ENCODE data around the gene FBXL14.

FBXL14 gene

GRCh38 chr12:1584326-1584725, 10.1 kb downstream of the FBXL14 start:
- TF ChIP-seq, protein P1, sequence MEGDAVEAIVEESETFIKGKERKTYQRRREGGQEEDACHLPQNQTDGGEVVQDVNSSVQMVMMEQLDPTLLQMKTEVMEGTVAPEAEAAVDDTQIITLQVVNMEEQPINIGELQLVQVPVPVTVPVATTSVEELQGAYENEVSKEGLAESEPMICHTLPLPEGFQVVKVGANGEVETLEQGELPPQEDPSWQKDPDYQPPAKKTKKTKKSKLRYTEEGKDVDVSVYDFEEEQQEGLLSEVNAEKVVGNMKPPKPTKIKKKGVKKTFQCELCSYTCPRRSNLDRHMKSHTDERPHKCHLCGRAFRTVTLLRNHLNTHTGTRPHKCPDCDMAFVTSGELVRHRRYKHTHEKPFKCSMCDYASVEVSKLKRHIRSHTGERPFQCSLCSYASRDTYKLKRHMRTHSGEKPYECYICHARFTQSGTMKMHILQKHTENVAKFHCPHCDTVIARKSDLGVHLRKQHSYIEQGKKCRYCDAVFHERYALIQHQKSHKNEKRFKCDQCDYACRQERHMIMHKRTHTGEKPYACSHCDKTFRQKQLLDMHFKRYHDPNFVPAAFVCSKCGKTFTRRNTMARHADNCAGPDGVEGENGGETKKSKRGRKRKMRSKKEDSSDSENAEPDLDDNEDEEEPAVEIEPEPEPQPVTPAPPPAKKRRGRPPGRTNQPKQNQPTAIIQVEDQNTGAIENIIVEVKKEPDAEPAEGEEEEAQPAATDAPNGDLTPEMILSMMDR (IDR thresholded peaks at IDR 0.05), result no peak
- TF ChIP-seq ZFX (IDR thresholded peaks at IDR 0.05; ENCODE audit: borderline replicate concordance), result no peak
- H3K27ac ChIP-seq, result no peak overlapping the region

DNA sequence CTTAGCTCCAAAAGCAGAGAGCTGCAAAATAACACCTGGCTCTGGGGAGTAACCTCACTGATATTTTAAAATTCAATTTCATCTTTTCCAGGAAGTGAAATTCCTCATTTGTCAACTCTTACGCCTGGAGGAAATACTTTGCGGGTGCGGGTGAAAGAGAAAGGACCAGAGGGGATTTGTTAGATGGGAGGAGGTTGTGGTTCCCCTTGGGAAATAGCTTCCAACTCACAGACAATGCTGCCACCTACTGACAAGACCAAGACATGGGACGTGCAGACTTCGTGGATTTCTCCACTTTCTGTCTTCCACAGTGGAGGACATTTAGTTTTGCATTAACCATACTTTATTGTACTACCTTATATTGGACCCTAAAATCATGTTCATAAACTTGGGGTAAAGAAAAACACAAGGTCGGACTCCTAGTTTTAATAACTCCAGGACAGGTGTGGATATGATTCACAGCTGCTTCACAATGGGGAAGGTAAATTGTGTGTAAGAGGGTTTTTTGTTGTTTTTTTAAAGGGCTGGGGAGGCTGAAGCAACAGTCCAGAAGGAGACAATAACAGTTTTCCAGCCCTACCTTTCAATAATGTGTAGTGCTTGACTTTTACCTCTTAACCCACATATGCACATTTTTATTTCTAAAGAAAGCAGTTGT, 10.8 kb downstream of the FBXL14 start:
- H3K27ac ChIP-seq, result no peak overlapping the region

GRCh38 chr12:1582709-1583050, 11.7 kb downstream of the FBXL14 start:
- TF ChIP-seq ZFX (IDR thresholded peaks at IDR 0.05; ENCODE audit: borderline replicate concordance), result no peak
- TF ChIP-seq, protein P1 (IDR thresholded peaks at IDR 0.05), result no peak
- no peak overlapping the region for H3K27ac ChIP-seq

More for the DNA sequence above, 10.8 kb downstream of the FBXL14 start:
- TF ChIP-seq, protein P1 (IDR thresholded peaks at IDR 0.05), result peak; percentile 93
- TF ChIP-seq ZFX (IDR thresholded peaks at IDR 0.05; ENCODE audit: borderline replicate concordance), result no peak

DNA sequence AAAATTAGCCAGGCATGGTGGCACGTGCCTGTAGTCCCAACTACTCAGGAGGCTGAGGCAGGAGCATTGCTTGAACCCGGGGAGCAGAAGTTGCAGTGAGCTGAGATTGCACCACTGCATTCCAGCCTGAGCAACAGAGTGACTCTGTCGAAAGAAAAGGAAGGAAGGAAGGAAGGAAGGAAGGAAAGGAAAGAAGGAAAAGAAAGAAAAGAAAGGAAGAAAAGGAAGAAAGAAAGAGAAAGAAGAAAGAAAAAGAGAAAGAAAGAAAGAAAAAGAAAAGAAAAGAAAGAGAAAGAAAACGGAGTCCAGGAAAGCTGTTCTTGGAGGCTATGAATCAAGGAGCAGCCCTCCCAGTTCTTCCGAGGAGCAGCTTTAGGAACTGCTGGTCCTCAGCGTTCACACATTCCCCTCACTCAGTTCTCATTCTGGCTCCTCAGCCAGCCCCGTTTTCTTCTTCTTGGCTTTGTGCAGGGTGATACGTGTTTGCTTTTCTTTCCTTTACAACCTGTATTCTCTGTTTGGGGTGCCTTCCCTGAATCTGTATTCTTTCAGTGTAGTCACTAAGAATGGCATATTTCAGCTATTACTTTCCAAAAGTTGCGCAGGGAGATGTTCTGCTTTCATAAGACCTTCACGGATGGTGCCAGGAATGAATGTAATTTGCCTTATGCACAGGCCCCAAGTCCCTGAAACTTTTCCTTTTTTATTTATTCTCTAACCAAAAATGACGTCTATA, 12.2 kb downstream of the FBXL14 start:
- TF ChIP-seq ZFX (IDR thresholded peaks at IDR 0.05; ENCODE audit: borderline replicate concordance), result no peak
- TF ChIP-seq, protein P1 (IDR thresholded peaks at IDR 0.05), result no peak
- H3K27ac ChIP-seq, result no peak overlapping the region

- H3K27ac ChIP-seq, result no peak overlapping the region
- TF ChIP-seq, protein P1 (IDR thresholded peaks at IDR 0.05), result no peak
- no peak for TF ChIP-seq ZFX (IDR thresholded peaks at IDR 0.05; ENCODE audit: borderline replicate concordance)
Measured at GRCh38 chr12:1580526-1580925, 13.9 kb downstream of the FBXL14 start.

- TF ChIP-seq, protein P1 (IDR thresholded peaks at IDR 0.05), result no peak
- no peak for TF ChIP-seq ZFX (IDR thresholded peaks at IDR 0.05; ENCODE audit: borderline replicate concordance)
- H3K27ac ChIP-seq, result no peak overlapping the region
Measured at GRCh38 chr12:1579651-1580435, 14.5 kb downstream of the FBXL14 start.

All from 22Rv1 (cell line).